Activated CD4-positive, alpha-beta T cell treated with anti-CD3 and anti-CD28 coated beads, Interleukin-2, amount 10 ng/mL, durations not matched to agents 7 days and 5 days (primary cell): Measurements from ENCODE around the gene GAB1. TPM values are rescaled to one million over a fixed set of nuclear protein-coding genes. Genes with fewer than 3 reads are reported as not detected.
"Not testable (repeated sequence)": the region's sequence is repeated elsewhere in the genome, so short reads cannot be mapped to it uniquely, and the experiment has no call there.

ENCODE experiments used
- CTCF ChIA-PET: fragments of 350-600 bp; sonication (Branson Sonifier 250); formaldehyde crosslinking; loops from one replicate; lab custom pipeline; 2021; ENCODE audit warnings: antibody characterized with exemption; lab: Charles Lee
- POLR2A ChIA-PET: fragments of 350-600 bp; sonication (Branson Sonifier 250); formaldehyde crosslinking; loops from one replicate; lab custom pipeline; 2021; ENCODE audit warnings: antibody characterized with exemption; lab: Charles Lee
- DNase-seq: peaks from one replicate; pipeline ENCODE4 v3.0.0-alpha.2; 2020
- H3K27ac Mint-ChIP-seq: one replicate; pipeline ENCODE4 v1.8.0; 2021; ENCODE audit warnings: mild to moderate bottlenecking, moderate library complexity, mixed read lengths
- H3K27me3 Mint-ChIP-seq: one replicate; pipeline ENCODE4 v1.8.0; 2021; ENCODE audit warnings: mixed read lengths
- H3K36me3 Mint-ChIP-seq: one replicate; pipeline ENCODE4 v1.8.0; 2021; ENCODE audit warnings: low read depth, mixed read lengths
- H3K4me1 Mint-ChIP-seq: one replicate; pipeline ENCODE4 v1.8.0; 2021; ENCODE audit warnings: mixed read lengths
- H3K4me3 Mint-ChIP-seq: one replicate; pipeline ENCODE4 v1.8.0; 2021; ENCODE audit warnings: mild to moderate bottlenecking, moderate library complexity, mixed read lengths
- H3K9me3 Mint-ChIP-seq: one replicate; pipeline ENCODE4 v1.8.0; 2021; ENCODE audit warnings: mixed read lengths
- total RNA-seq, 2 experiments: library from RNA; stranded (reverse); gene quantifications; one replicate each; pipeline ENCODE4 v1.2.3, GENCODE V29; 2021

The GAB1 gene
- total RNA-seq, 2 experiments from 2014 or later, result 0.60 to 0.75 TPM

DNA sequence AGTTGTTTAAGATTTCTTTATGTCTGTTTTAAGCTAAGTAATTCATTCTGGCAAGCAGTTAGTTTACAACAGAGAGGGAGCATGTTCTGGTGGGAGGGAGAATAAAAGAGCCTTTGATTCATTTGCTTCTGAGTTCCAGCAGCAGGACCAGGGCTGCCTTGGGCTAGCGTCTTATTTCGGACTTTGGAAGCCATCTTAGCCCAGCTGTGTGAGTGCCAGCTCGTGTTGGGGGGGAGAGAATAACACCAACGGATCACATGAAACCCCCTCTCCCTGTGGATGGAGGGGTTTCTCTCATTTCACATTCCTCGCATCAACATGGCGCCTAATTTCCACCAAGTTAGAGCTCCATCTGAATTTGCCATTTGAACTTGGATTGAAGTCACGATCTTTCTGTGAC lies 7.4 kb downstream of the GAB1 start:
- ChIA-PET CTCF (interaction anchor here (1.0 kb wide), 1 partner anchor 121 kb away, joined by 3 read pairs; no protein-coding TSS in a partner anchor), POLR2A (no interaction called here)
- Mint-ChIP-seq H3K4me3 (no peak overlapping the region), H3K27me3 (peaks cover 37% of the 10 kb centered on the region), H3K36me3 (no peaks in the 10 kb centered on the region), H3K27ac (no peak overlapping the region), H3K4me1 (no peaks in the 10 kb centered on the region), H3K9me3 (no peaks in the 10 kb centered on the region)
- DNase-seq, result no peak

DNA sequence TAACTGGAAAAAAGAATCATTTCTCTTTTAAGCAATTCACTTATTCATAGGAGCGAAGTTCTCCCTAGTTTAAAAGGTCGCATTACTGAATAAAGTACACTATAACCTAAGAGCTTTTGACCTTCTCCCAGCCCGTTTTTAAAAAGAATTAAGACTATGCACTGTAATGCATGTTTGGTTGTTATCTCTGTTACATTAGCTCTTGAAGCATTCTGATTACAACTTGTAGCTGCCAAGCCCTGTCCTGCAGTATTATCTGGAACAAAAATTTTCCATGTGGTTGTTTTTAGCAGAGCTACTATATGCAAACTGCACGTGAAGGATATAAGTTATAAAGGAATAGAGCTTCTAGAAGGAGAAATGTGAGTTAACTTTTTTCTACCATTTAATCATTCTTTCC lies 8.1 kb downstream of the GAB1 start:
- H3K9me3 Mint-ChIP-seq, result no peaks in the 10 kb centered on the region
- H3K27me3 Mint-ChIP-seq, result peaks cover 30% of the 10 kb centered on the region
- no peaks in the 10 kb centered on the region for H3K4me1 Mint-ChIP-seq
- no peaks in the 10 kb centered on the region for H3K36me3 Mint-ChIP-seq
- no peak for DNase-seq
- no peak overlapping the region for H3K4me3 Mint-ChIP-seq
- POLR2A ChIA-PET, result no interaction called here
- no peak overlapping the region for H3K27ac Mint-ChIP-seq
- CTCF ChIA-PET, result no interaction called here

DNA sequence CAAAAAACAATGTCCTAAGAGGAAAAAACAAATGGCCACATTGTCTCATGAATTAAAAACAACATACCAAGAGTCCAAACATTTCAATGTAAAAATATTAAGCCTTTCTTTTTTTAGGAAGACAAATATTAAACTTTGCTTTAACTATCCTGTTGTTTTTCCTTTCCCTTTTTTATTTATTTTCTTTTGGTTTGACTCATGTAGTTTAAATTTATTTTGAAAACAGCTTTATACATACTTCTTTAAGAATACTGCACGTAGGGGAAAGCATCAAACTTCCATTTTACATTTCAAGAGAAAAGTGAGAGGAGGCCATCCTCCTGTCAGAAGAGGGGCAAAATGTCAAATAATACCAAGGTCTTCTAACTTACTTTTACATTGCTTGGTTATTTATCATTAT lies 8.7 kb downstream of the GAB1 start:
- no peak overlapping the region for H3K27ac Mint-ChIP-seq
- H3K27me3 Mint-ChIP-seq, result peaks cover 25% of the 10 kb centered on the region
- CTCF ChIA-PET, result interaction anchor here (0.6 kb wide), 1 partner anchor 382 kb away, joined by 4 read pairs; no protein-coding TSS in a partner anchor
- no peaks in the 10 kb centered on the region for H3K36me3 Mint-ChIP-seq
- POLR2A ChIA-PET, result no interaction called here
- H3K9me3 Mint-ChIP-seq, result no peaks in the 10 kb centered on the region
- no peaks in the 10 kb centered on the region for H3K4me1 Mint-ChIP-seq
- H3K4me3 Mint-ChIP-seq, result no peak overlapping the region
- no peak for DNase-seq

DNA sequence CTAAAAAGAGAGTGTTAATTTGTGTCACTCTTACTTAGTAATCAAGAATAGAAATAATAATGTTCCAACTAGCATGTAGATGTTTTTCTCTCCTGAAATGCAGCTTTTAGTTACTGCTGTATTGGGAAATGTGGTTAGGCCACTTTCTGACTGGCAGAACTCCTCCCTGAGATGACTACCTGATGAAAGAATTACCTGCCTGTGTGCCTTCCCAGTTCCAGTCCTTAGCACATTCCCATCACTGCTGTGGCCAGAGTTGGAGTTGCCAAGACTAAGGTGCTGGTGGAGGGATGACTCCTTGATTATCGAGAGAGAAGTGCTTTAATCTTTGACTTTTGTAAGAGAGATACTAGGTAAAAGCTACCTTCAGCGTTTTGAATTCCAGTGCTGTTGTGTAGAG lies 9.5 kb downstream of the GAB1 start:
- Mint-ChIP-seq H3K9me3 (no peaks in the 10 kb centered on the region), H3K27me3 (peaks cover 20% of the 10 kb centered on the region), H3K36me3 (no peaks in the 10 kb centered on the region), H3K4me1 (no peaks in the 10 kb centered on the region), H3K27ac (no peak overlapping the region), H3K4me3 (no peak overlapping the region)
- POLR2A ChIA-PET, result no interaction called here
- CTCF ChIA-PET, result interaction anchor here (0.6 kb wide), 1 partner anchor 383 kb away, joined by 4 read pairs; no protein-coding TSS in a partner anchor
- no peak for DNase-seq

DNA sequence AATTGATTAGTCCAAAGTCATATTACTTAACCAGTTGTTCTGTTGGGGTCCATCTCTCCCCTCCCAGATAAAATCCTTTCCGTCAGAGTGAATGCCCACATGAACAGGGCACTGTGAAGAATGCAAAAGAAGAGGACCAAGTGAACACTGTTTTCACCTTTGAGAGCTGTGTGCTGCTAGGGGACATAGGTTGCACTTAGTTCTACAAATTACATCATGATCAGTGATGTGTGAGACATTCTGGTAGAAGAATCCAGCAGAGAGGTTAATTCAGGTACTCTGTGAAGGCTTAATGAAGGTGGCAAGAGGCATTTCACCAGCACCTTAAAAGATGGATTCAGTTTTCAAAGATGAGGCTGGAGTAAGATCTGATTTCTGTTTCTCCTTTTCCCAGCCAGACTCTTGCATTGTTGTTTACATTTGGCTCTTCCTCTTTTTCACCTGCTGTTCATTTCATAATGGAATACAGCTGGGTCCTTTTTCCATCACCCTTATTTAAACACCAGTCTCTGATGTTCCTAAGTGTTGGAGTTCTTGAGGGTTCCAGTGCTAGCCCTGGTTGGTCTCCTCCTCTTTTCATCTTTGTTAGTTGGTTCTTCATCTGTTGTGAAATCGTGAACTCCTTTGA lies 10.9 kb downstream of the GAB1 start:
- DNase-seq, result no peak
- Mint-ChIP-seq H3K27me3 (peaks cover 21% of the 10 kb centered on the region), H3K36me3 (no peaks in the 10 kb centered on the region), H3K4me1 (no peaks in the 10 kb centered on the region), H3K9me3 (no peaks in the 10 kb centered on the region), H3K4me3 (no peak overlapping the region), H3K27ac (no peak overlapping the region)
- CTCF ChIA-PET, result no interaction called here
- POLR2A ChIA-PET, result no interaction called here

DNA sequence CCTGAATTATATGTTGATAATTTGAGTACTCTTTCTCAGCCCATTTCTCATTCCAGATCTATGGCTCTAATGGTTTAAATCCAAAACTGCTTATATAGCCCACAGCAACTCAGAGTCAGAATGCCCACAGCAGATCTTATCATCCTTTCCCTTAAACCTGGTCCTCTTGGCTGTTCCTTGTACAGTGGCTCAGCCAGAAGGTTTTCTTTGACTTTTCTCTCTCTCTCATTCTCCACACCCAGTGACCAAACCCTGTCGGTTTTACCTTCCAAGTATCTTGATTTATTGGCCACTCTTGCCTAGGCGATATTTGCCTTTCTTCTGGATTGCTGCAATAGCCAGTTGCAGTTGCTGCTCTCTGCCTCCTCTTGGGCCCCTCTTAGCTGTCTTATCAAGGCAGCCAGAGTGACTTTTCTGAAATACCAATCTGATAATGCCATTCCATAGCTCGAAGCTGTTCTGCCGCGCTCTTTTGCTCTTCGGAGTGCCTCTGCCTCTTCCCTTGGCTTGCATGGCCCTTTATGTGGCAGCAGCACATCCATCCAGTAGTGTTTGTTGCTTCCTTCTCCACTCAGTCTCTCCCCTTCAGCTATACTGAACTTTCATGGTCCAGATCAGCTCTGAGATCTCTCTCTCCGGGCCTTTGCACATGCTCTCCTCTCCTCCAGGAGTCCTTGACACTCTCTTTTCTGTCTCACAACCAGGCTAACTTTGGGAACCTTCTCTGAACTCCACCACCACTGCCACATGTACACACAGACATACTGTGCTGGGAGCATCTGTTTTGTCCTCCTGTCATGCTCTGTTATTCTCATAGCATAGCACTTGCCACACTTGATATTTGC lies 11.8 kb downstream of the GAB1 start:
- H3K4me1 Mint-ChIP-seq, result no peaks in the 10 kb centered on the region
- no peaks in the 10 kb centered on the region for H3K9me3 Mint-ChIP-seq
- H3K27me3 Mint-ChIP-seq, result peaks cover 24% of the 10 kb centered on the region
- no peak overlapping the region for H3K4me3 Mint-ChIP-seq
- no peak for DNase-seq
- H3K27ac Mint-ChIP-seq, result no peak overlapping the region
- ChIA-PET CTCF (no interaction called here), POLR2A (no interaction called here)
- H3K36me3 Mint-ChIP-seq, result no peaks in the 10 kb centered on the region

DNA sequence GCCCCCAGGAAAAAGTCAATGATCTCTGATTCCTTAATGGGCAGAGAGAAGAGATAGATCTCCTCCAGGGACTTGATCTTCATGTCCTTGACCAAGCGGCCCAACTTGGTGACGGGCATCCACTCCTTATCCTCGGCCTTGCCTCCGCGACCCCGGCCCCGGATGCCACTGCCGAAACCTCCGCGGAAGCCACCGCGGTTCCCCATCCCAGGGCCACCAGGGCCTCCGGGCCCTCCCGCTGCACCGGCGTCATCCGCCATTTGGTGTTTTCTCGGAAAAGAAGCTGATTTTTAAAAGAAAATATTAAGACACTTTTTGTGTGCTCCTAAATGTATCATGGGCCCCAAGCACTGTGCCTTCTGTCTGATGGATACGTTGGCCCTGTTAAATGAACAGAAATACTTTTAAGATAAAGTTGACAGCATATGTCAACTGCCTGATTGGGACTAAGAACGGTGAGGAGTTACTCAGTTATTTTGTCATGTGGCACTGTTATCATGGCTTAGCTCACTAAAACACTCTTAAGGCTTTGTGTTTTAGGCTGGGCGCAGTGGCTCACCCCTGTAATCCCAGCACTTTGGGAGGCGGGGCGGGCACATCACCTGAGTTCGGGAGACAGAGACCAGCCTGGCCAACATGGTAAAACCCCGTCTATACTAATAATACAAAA lies 13.3 kb downstream of the GAB1 start:
- CTCF ChIA-PET, result interaction anchor here (0.8 kb wide), 1 partner anchor 13 kb away, joined by 3 read pairs; the partner anchor contains the start of gene GAB1
- POLR2A ChIA-PET, H3K9me3 Mint-ChIP-seq, H3K36me3 Mint-ChIP-seq, H3K4me3 Mint-ChIP-seq, H3K27ac Mint-ChIP-seq, DNase-seq, H3K4me1 Mint-ChIP-seq: not testable (repeated sequence)
- peaks cover 18% of the 10 kb centered on the region for H3K27me3 Mint-ChIP-seq

DNA sequence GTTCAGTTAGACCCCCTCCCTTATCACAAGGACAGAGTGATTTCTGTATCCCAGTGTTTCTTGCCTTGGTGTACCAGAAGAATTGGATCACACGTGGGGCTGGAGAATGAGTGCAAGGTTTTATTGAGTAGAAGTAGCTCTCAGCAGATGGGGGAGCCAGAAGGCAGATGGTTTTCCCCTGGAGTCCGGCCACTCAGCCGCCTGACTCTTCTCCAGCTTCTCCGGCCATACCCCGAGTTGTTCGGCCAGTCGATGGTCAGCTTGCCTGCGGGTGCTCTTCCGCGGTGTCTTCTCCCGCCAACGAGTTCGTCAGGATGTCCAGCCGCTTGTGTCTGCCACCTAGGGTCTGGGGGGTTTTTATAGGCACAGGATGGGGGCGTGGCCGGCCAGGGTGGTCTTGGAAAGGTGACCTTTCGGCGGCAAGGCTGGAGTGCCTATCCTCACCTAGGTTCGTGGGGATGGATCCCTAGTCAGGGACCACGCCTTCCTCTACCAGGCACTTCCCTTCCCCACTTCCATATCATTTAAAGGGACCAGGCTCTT lies 14.5 kb downstream of the GAB1 start:
- POLR2A ChIA-PET, result no interaction called here
- H3K4me3 Mint-ChIP-seq, result no peak overlapping the region
- CTCF ChIA-PET, result interaction anchor here (0.6 kb wide), 1 partner anchor 52 kb away, joined by 3 read pairs; no protein-coding TSS in a partner anchor
- no peak overlapping the region for H3K27ac Mint-ChIP-seq
- DNase-seq, result no peak
- no peaks in the 10 kb centered on the region for H3K9me3 Mint-ChIP-seq
- peaks cover 13% of the 10 kb centered on the region for H3K27me3 Mint-ChIP-seq
- H3K4me1 Mint-ChIP-seq, result no peaks in the 10 kb centered on the region
- no peaks in the 10 kb centered on the region for H3K36me3 Mint-ChIP-seq

DNA sequence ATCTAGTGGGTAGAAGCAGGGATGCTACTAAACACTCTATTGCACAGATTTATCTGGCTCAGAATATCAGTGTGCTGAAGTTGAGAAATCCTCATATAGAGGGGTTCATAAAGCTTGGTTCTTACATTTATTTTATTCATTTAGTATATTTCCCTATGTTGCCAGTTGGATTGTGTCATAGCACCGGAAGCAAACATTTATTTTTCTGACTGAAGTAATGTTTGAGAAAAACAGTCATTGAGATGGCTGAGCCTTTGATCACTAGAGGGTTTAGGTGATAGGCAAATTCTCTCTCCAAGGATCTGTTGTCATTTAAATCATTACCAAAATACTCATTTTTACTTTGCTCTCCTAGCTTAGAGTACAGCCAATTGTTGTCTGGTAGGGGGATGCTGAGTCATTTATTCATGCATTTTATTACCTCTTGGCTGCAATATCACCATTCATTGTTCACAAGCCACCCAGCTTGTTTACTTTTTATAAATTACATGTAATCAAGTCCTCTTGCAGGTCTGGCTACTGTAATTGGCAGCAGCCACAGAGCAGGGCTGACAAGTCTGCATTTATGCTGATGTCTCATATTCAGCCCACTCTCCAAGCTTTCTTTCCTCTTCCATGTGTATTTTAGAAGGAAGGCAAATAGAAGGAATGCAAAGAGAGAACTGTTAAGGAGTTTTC lies 15.2 kb downstream of the GAB1 start:
- Mint-ChIP-seq H3K4me3 (no peak overlapping the region), H3K9me3 (no peaks in the 10 kb centered on the region), H3K27ac (no peak overlapping the region), H3K36me3 (no peaks in the 10 kb centered on the region), H3K4me1 (no peaks in the 10 kb centered on the region), H3K27me3 (peaks cover 10% of the 10 kb centered on the region)
- ChIA-PET CTCF (no interaction called here), POLR2A (no interaction called here)
- no peak for DNase-seq

DNA sequence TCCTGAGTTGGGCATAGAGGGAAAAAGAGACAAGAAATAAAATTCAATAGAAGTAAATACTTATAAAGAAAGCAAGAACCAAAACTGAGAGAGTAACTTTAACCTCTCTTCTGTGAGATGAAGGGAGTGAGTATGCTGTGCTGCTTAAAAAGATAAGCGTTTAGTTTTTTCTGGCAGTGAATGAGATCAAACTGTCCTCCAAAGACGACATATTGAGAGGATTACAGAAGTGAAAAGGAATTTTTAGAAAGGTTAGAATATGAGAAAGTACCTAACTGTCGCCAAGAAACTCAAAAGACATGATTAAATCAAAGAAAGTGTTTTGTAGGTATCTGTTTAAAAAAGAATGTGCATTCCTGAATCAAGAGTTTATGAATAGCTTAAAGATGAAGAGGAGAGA lies 16.0 kb downstream of the GAB1 start:
- H3K27me3 Mint-ChIP-seq, result peaks cover 7% of the 10 kb centered on the region
- H3K9me3 Mint-ChIP-seq, result no peaks in the 10 kb centered on the region
- no peak for DNase-seq
- ChIA-PET CTCF (no interaction called here), POLR2A (no interaction called here)
- H3K27ac Mint-ChIP-seq, result no peak overlapping the region
- no peaks in the 10 kb centered on the region for H3K36me3 Mint-ChIP-seq
- no peaks in the 10 kb centered on the region for H3K4me1 Mint-ChIP-seq
- no peak overlapping the region for H3K4me3 Mint-ChIP-seq

DNA sequence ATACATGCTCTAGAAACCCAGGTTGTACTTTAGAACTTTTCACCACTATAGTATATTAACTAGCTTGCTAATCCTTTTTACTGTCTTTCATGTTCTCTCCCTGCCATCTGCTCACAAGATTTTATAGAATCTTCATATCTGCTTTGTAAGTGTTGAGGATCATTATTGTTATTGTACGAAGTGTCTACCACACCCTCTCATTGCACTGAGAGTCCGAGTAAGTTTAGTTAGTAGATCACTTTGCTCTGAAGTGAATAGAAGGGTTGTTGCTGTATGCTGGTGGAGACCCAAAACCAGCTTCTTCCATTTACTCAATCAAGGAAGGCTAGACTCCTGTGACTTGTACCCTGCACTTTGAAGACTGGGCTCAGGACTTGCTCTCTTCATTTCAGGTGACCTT lies 17.1 kb downstream of the GAB1 start:
- no peak overlapping the region for H3K4me3 Mint-ChIP-seq

DNA sequence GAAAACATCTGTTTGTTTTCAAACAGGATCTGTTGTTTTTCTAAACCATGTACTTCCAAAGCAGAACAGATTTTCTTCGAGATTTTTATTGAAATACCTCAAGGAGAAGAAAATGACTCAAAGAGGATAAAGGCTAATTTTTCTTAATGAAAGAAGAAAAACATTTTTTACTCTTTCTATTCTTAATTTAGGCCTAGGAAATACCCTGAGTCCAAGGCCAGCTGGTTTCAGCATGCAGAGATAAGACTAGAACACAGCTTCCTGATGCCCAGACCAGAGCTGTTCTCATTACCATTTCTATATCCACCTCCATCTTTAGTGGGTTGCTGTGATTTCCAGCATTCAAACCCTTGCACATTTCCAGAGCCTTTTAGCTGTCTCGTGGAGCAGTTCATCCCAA lies 18.3 kb downstream of the GAB1 start:
- DNase-seq, result no peak
- H3K27ac Mint-ChIP-seq, result no peak overlapping the region
- H3K27me3 Mint-ChIP-seq, result peaks cover 7% of the 10 kb centered on the region
- H3K36me3 Mint-ChIP-seq, result no peaks in the 10 kb centered on the region
- no peak overlapping the region for H3K4me3 Mint-ChIP-seq
- H3K4me1 Mint-ChIP-seq, result peaks cover 17% of the 10 kb centered on the region
- peaks cover 7% of the 10 kb centered on the region for H3K9me3 Mint-ChIP-seq
- ChIA-PET CTCF (interaction anchor here (1.2 kb wide), 1 partner anchor 18 kb away, joined by 3 read pairs; the partner anchor contains the start of gene GAB1), POLR2A (no interaction called here)

More for the DNA sequence above, 17.1 kb downstream of the GAB1 start:
- ChIA-PET CTCF (interaction anchor here (1.2 kb wide), 2 partner anchors 13 to 17 kb away, joined by 3 read pairs; partner anchors contain the start of gene GAB1), POLR2A (no interaction called here)
- Mint-ChIP-seq H3K4me1 (peaks cover 5% of the 10 kb centered on the region), H3K36me3 (no peaks in the 10 kb centered on the region), H3K9me3 (no peaks in the 10 kb centered on the region), H3K27ac (no peak overlapping the region), H3K27me3 (peaks cover 7% of the 10 kb centered on the region)
- no peak for DNase-seq
